Astrocyte of the spinal cord (primary cell): Measurements from ENCODE around the gene NCAM2.
A peak's percentile ranks its signal among the peaks of the same experiment; 100 is the strongest.

Experiments
- DNase-seq: peaks from one replicate; pipeline ENCODE4 v3.0.0; 2011; ENCODE audit warnings: low read depth, low spot score
- H3K4me3 ChIP-seq: 2 replicates; pipeline ENCODE4 v1.5.1; 2011; ENCODE audit warnings: low read depth, mild to moderate bottlenecking, low read length, moderate library complexity
- CTCF ChIP-seq: IDR thresholded peaks from 2 replicates; pipeline ENCODE4 v1.5.1; 2012; ENCODE audit warnings: low read depth, mild to moderate bottlenecking, low read length, inconsistent platforms
- in situ Hi-C: cut with HindIII; loops from 2 replicates; pipeline ENCODE4 v1.10.0; 2017; ENCODE audit warnings: low sequenced_read_pairs

Gene NCAM2

GRCh38 chr21:21196087-21196486 is 197.9 kb downstream of the NCAM2 start:
- peak; percentile 58 for DNase-seq
- no peak overlapping the region for H3K4me3 ChIP-seq
- in situ Hi-C loops: no loop called here
- no peak for TF ChIP-seq CTCF

- H3K4me3 ChIP-seq: no peak overlapping the region
- DNase-seq: no peak
- TF ChIP-seq CTCF: no peak
- in situ Hi-C loops: no loop called here
Observed at GRCh38 chr21:21196848-21197247, 198.6 kb downstream of the NCAM2 start.

- no peak for TF ChIP-seq CTCF
- in situ Hi-C loops: no loop called here
- DNase-seq: no peak
- no peak overlapping the region for H3K4me3 ChIP-seq
Observed at GRCh38 chr21:21199342-21200102, 201.3 kb downstream of the NCAM2 start.

GRCh38 chr21:21200103-21200938 is 202.1 kb downstream of the NCAM2 start:
- in situ Hi-C loops: no loop called here
- DNase-seq: peak; percentile 98
- TF ChIP-seq CTCF: no peak
- H3K4me3 ChIP-seq: no peak overlapping the region

GRCh38 chr21:21200939-21201615 is 202.9 kb downstream of the NCAM2 start:
- no peak overlapping the region for H3K4me3 ChIP-seq
- no peak for DNase-seq
- no peak for TF ChIP-seq CTCF
- in situ Hi-C loops: no loop called here

- H3K4me3 ChIP-seq: no peak overlapping the region
- DNase-seq: no peak
- in situ Hi-C loops: no loop called here
- TF ChIP-seq CTCF: no peak
Observed at GRCh38 chr21:21203822-21204339, 205.7 kb downstream of the NCAM2 start.
